IMR-90 (cell line): ENCODE data around the gene IQGAP2. TPM values are rescaled to one million over a fixed set of nuclear protein-coding genes. Genes with fewer than 3 reads are reported as not detected.
A peak's percentile ranks its signal among the peaks of the same experiment; 100 is the strongest.

ENCODE experiments used
- ATAC-seq: fragments of 200-7000 bp; cut with Tn5 transposase; 2 replicates; pipeline ENCODE4 v1.9.1; 2020; ENCODE audit warnings: low read depth, mild to moderate bottlenecking, moderate library complexity
- BruUV-seq: library from RNA; stranded (reverse); fragments of 400-500 nt; replicated peaks from 2 replicates; lab custom pipeline; 2021; lab: Mats Ljungman, UMichigan
- CTCF ChIA-PET: fragments of 300-600 bp; formaldehyde crosslinking; extraction: SDS; loops from one replicate; lab custom pipeline; 2021; ENCODE audit warnings: antibody characterized with exemption; lab: Yijun Ruan, JAX
- POLR2A ChIA-PET: fragments of 300-600 bp; sonication (Branson Sonifier 250); formaldehyde crosslinking; loops from one replicate; lab custom pipeline; 2022; ENCODE audit warnings: antibody characterized with exemption; ENCODE audit not compliant: unreplicated experiment; lab: Charles Lee
- DNase-seq: peaks from one replicate; pipeline ENCODE4 v3.0.0; 2013
- H2AFZ ChIP-seq: replicated peaks from 2 replicates; pipeline ENCODE3; 2013; ENCODE audit warnings: low read length, mild to moderate bottlenecking; ENCODE audit not compliant: poor library complexity
- H2AK5ac ChIP-seq: 2 replicates; pipeline ENCODE4 v1.6.1; 2013; ENCODE audit warnings: low read depth, low read length, inconsistent platforms
- H2AK9ac ChIP-seq: replicated peaks from 2 replicates; pipeline ENCODE3; 2013; ENCODE audit warnings: mild to moderate bottlenecking, low read depth, low read length, moderate library complexity; ENCODE audit not compliant: poor library complexity
- H2BK120ac ChIP-seq: 2 replicates; pipeline ENCODE4 v1.6.1; 2013; ENCODE audit warnings: low read depth, low read length, inconsistent platforms
- H2BK15ac ChIP-seq: 3 replicates; pipeline ENCODE4 v1.6.1; 2013; ENCODE audit warnings: low read depth, low read length, inconsistent platforms
- H2BK20ac ChIP-seq: 2 replicates; pipeline ENCODE4 v1.6.1; 2013; ENCODE audit warnings: low read depth, mild to moderate bottlenecking, inconsistent platforms, low read length, moderate library complexity
- H2BK5ac ChIP-seq: 2 replicates; pipeline ENCODE4 v1.6.1; 2013; ENCODE audit warnings: mild to moderate bottlenecking, low read depth, low read length, inconsistent platforms; ENCODE audit not compliant: poor library complexity, severe bottlenecking
- H3K14ac ChIP-seq: replicated peaks from 2 replicates; pipeline ENCODE4 v1.6.1; 2013; ENCODE audit warnings: low read depth, low read length, inconsistent platforms
- H3K18ac ChIP-seq: 2 replicates; pipeline ENCODE4 v1.6.1; 2013; ENCODE audit warnings: low read depth, low read length, control low read depth
- H3K23ac ChIP-seq: 2 replicates; pipeline ENCODE4 v1.6.1; 2013; ENCODE audit warnings: low read depth, low read length, inconsistent platforms
- H3K27ac ChIP-seq: 2 replicates; pipeline ENCODE4 v1.5.1; 2013; ENCODE audit warnings: mild to moderate bottlenecking, control low read depth, low read length; ENCODE audit not compliant: insufficient read depth
- H3K27me3 ChIP-seq: 2 replicates; pipeline ENCODE4 v1.6.1; 2013; ENCODE audit warnings: low read length; ENCODE audit not compliant: control insufficient read depth, insufficient read depth
- H3K36me3 ChIP-seq: 2 replicates; pipeline ENCODE4 v1.6.1; 2013; ENCODE audit warnings: low read length, mixed read lengths; ENCODE audit not compliant: control insufficient read depth, insufficient read depth
- H3K4ac ChIP-seq: 2 replicates; pipeline ENCODE4 v1.6.1; 2013; ENCODE audit warnings: low read depth, low read length, inconsistent platforms
- H3K4me1 ChIP-seq: 2 replicates; pipeline ENCODE4 v1.6.1; 2013; ENCODE audit warnings: low read length, mixed read lengths; ENCODE audit not compliant: control insufficient read depth, insufficient read depth
- H3K4me2 ChIP-seq: 2 replicates; pipeline ENCODE4 v1.6.1; 2013; ENCODE audit warnings: low read depth, mild to moderate bottlenecking, control low read depth, low read length, moderate library complexity
- H3K4me3 ChIP-seq: 2 replicates; pipeline ENCODE4 v1.5.1; 2013; ENCODE audit warnings: low read depth, mild to moderate bottlenecking, control low read depth, low read length, moderate library complexity; ENCODE audit not compliant: insufficient read depth
- H3K56ac ChIP-seq: 2 replicates; pipeline ENCODE4 v1.6.1; 2013; ENCODE audit warnings: low read length, inconsistent platforms; ENCODE audit not compliant: insufficient read depth; ENCODE audit errors: extremely low read depth
- H3K79me1 ChIP-seq, 2 experiments: 2 replicates each; pipeline ENCODE4 v1.6.1; 2013; ENCODE audit warnings: low read length in 2 of 2, inconsistent platforms in 1 of 2, low read depth in 1 of 2
- H3K9ac ChIP-seq: 2 replicates; pipeline ENCODE4 v1.6.1; 2013; ENCODE audit warnings: low read depth, low read length, control low read depth
- H3K9me1 ChIP-seq: 2 replicates; pipeline ENCODE4 v1.6.1; 2013; ENCODE audit warnings: low read length, inconsistent platforms; ENCODE audit not compliant: insufficient read depth
- H3K9me3 ChIP-seq: 2 replicates; pipeline ENCODE4 v1.6.1; 2013; ENCODE audit warnings: low read length; ENCODE audit not compliant: control insufficient read depth, insufficient read depth
- H4K20me1 ChIP-seq: 2 replicates; pipeline ENCODE4 v1.6.1; 2013; ENCODE audit warnings: low read length, inconsistent platforms; ENCODE audit not compliant: insufficient read depth
- H4K5ac ChIP-seq: 2 replicates; pipeline ENCODE4 v1.6.1; 2013; ENCODE audit warnings: mild to moderate bottlenecking, low read depth, low read length, control low read depth
- H4K8ac ChIP-seq, 2 experiments: 2 replicates each; pipeline ENCODE4 v1.6.1; 2013; ENCODE audit warnings: low read depth in 2 of 2, low read length in 2 of 2, control low read depth in 1 of 2, inconsistent platforms in 1 of 2
- H4K91ac ChIP-seq: 2 replicates; pipeline ENCODE4 v1.6.1; 2013; ENCODE audit warnings: low read depth, low read length, inconsistent platforms; ENCODE audit not compliant: insufficient read depth
- BHLHE40 ChIP-seq: fragments of 150-350 bp; IDR thresholded peaks from 2 replicates; pipeline ENCODE4 v1.6.1; 2016; ENCODE audit warnings: mild to moderate bottlenecking, low read depth, low read length
- CHD1 ChIP-seq: IDR thresholded peaks from 2 replicates; pipeline ENCODE4 v1.6.1; 2012; ENCODE audit warnings: low read depth, low read length, improper control_type of control experiment
- CTCF ChIP-seq: conservative IDR thresholded peaks from 2 replicates; pipeline ENCODE4 v1.5.1; 2012; ENCODE audit warnings: mild to moderate bottlenecking, low read depth, low read length, improper control_type of control experiment
- FOS ChIP-seq: fragments of 150-350 bp; IDR thresholded peaks from 2 replicates; pipeline ENCODE4 v1.6.1; 2016; ENCODE audit warnings: low read depth, low read length
- MAFK ChIP-seq: IDR thresholded peaks from 2 replicates; pipeline ENCODE4 v1.6.1; 2012; ENCODE audit warnings: low read depth, low read length, improper control_type of control experiment
- NFE2L2 ChIP-seq: fragments of 150-350 bp; IDR thresholded peaks from 2 replicates; pipeline ENCODE4 v1.6.1; 2016; ENCODE audit warnings: low read depth, mild to moderate bottlenecking, low read length
- POLR2A ChIP-seq: IDR thresholded peaks from 2 replicates; pipeline ENCODE4 v1.6.1; 2012; ENCODE audit warnings: mild to moderate bottlenecking, low read depth, low read length
- RAD21 ChIP-seq: IDR thresholded peaks from 2 replicates; pipeline ENCODE4 v1.6.1; 2012; ENCODE audit warnings: low read length, improper control_type of control experiment
- RFX5 ChIP-seq: IDR thresholded peaks from 2 replicates; pipeline ENCODE4 v1.8.0; 2012; ENCODE audit warnings: low read depth, mild to moderate bottlenecking, low read length, moderate library complexity
- WGBS, 2 experiments: methylation state at CpG; one replicate each; pipeline versions ENCODE4 v1.1.5 to v1.1.7; 2013; ENCODE audit warnings: missing lambda C conversion rate in 2 of 2; ENCODE audit not compliant: insufficient read length in 1 of 2; ENCODE audit errors: extremely low coverage in 2 of 2; 5-methylcytosine and 5-hydroxymethylcytosine counted together
- dilution Hi-C: fragments of 300-500 bp; cut with HindIII; formaldehyde crosslinking; loops from one replicate; pipeline ENCODE4 v1.14.3; 2018; ENCODE audit warnings: low sequenced_read_pairs; ENCODE audit not compliant: unreplicated experiment
- in situ Hi-C: fragments of 300-500 bp; cut with MboI; formaldehyde crosslinking; loops from 3 replicates; pipeline ENCODE4 v1.14.3; 2019; ENCODE audit warnings: low sequenced_read_pairs, inconsistent platforms, mixed read lengths
- intact Hi-C: fragments of 100-400 bp; cut with micrococcal nuclease; formaldehyde crosslinking; loops from 2 replicates; pipeline ENCODE4 v1.10.0; 2022
- polyA plus RNA-seq, 3 experiments: library from polyadenylated mRNA; depleted of rRNA; stranded (reverse); fragments of >200 nt; gene quantifications; 2 replicates each; pipeline ENCODE4 v1.2.3, GENCODE V29; 2012; ENCODE audit warnings: low replicate concordance in 1 of 3
- total RNA-seq: library from RNA; depleted of rRNA; stranded (reverse); fragments of >200 nt; gene quantifications from 2 replicates; pipeline ENCODE4 v1.2.3, GENCODE V29; 2012

Gene IQGAP2
- total and polyA plus RNA-seq, 2 of the 4 experiments (the other 2 are of a cell fraction): 0.21 to 0.36 TPM

- peak overlapping the region; percentile 87 for H2BK15ac ChIP-seq
- dilution Hi-C loops (no loop called here), intact Hi-C loops (no loop called here), in situ Hi-C loops (no loop called here)
- H3K14ac ChIP-seq: peak overlapping the region; percentile 16; the same call in 1 of the 2 replicates
- peak overlapping the region; percentile 78 for H4K91ac ChIP-seq
- no peak overlapping the region for H3K9ac ChIP-seq
- peak overlapping the region; percentile 27 for H2BK5ac ChIP-seq
- H4K5ac ChIP-seq: no peak overlapping the region
- no peak overlapping the region for H3K56ac ChIP-seq
- H2AK5ac ChIP-seq: peak overlapping the region; percentile 92; the same call in 1 of the 2 replicates
- ATAC-seq (peak; percentile 97), DNase-seq (peak; percentile 95)
- peaks cover 8% of the 10 kb centered on the region for H3K4me1 ChIP-seq
- H3K9me1 ChIP-seq: peaks cover 4% of the 10 kb centered on the region
- no peaks in the 10 kb centered on the region for H3K9me3 ChIP-seq
- 3% methylated on average over 5 of the region's 11 CpGs; no CpG with 5 or more reads in 1 of the 2 experiments for WGBS, 2 experiments
- peak overlapping the region; percentile 56; the same call in 1 of the 2 replicates for H3K27ac ChIP-seq
- H2AFZ ChIP-seq: peak overlapping the region; percentile 76
- peak; percentile 100 for TF ChIP-seq NFE2L2
- peak; percentile 72; the same call in 1 of the 2 replicates for TF ChIP-seq BHLHE40
- TF ChIP-seq MAFK: peak; percentile 97
- TF ChIP-seq FOS: peak; percentile 100
- no peak for TF ChIP-seq CHD1
- no peak for TF ChIP-seq RFX5
- TF ChIP-seq RAD21: no peak
- no peak for TF ChIP-seq CTCF
- TF ChIP-seq POLR2A: no peak
- no peaks in the 10 kb centered on the region for H3K79me1 ChIP-seq
- ChIA-PET POLR2A (no interaction called here), CTCF (interaction anchor here (0.6 to 0.7 kb wide), 2 partner anchors 21 to 1137 kb away, joined by 3 to 4 read pairs; no protein-coding TSS in a partner anchor)
- no TSS peak for BruUV-seq
- H2AK9ac ChIP-seq: peak overlapping the region; percentile 82
- H3K4me3 ChIP-seq: no peak overlapping the region
- peak overlapping the region; percentile 23 for H3K4me2 ChIP-seq
- peak overlapping the region; percentile 76 for H2BK120ac ChIP-seq
- H3K27me3 ChIP-seq: peaks cover 2% of the 10 kb centered on the region; the same call in 1 of the 2 replicates
- H4K8ac ChIP-seq: peak overlapping the region in 1 of 2 experiments; percentile 44; a peak in 2 of 4 replicates
- no peaks in the 10 kb centered on the region for H4K20me1 ChIP-seq
- peak overlapping the region; percentile 86 for H2BK20ac ChIP-seq
- peak overlapping the region; percentile 63 for H3K4ac ChIP-seq
- H3K36me3 ChIP-seq: no peaks in the 10 kb centered on the region
- H3K23ac ChIP-seq: no peak overlapping the region
- peak overlapping the region; percentile 14 for H3K18ac ChIP-seq
Observed at GRCh38 chr5:76372323-76373054, 30.6 kb upstream of the IQGAP2 start.
